Endothelial cell of umbilical vein (primary cell): ENCODE measurements around the gene DMRTB1. TPM values are rescaled to one million over a fixed set of nuclear protein-coding genes. Genes with fewer than 3 reads are reported as not detected.

ENCODE experiments used
- BruUV-seq: library from RNA; stranded (reverse); fragments of 400-500 nt; replicated peaks from 2 replicates; lab custom pipeline; 2021; lab: Mats Ljungman, UMichigan
- CTCF ChIA-PET: fragments of 300-600, 350-600 bp; sonication (Branson Sonifier 250); formaldehyde crosslinking; loops from one replicate; lab custom pipeline; 2021; ENCODE audit warnings: antibody characterized with exemption, inconsistent platforms; lab: Charles Lee
- POLR2A ChIA-PET: fragments of 300-600, 350-600 bp; sonication (Branson Sonifier 250); formaldehyde crosslinking; loops from one replicate; lab custom pipeline; 2021; ENCODE audit warnings: antibody characterized with exemption, inconsistent platforms; lab: Charles Lee
- DNase-seq: peaks from one replicate; pipeline ENCODE4 v3.0.0-alpha.2; 2011; ENCODE audit warnings: low read depth, low spot score
- FAIRE-seq: peaks from 2 replicates; lab custom pipeline; 2011; peaks lifted over from hg19 to GRCh38; lab: Jason Lieb, UNC
- H2AFZ ChIP-seq: 2 replicates; pipeline ENCODE4 v1.6.0; 2012; ENCODE audit warnings: low read depth, low read length, control low read depth, inconsistent platforms
- H3K27ac ChIP-seq: 2 replicates; pipeline ENCODE4 v1.5.1; 2011; ENCODE audit warnings: low read depth, mild to moderate bottlenecking, control low read depth, low read length, moderate library complexity; ENCODE audit not compliant: insufficient read depth
- H3K27me3 ChIP-seq, 2 experiments: 2 replicates each; pipeline versions ENCODE4 v1.6.0 to v1.6.1; 2011; ENCODE audit warnings: low read length in 2 of 2, mixed read lengths in 1 of 2; ENCODE audit not compliant: control insufficient read depth in 2 of 2, insufficient read depth in 2 of 2
- H3K36me3 ChIP-seq, 2 experiments: 2 replicates in 1 of 2; 3 replicates in 1 of 2; pipeline ENCODE4 v1.5.1; 2011; ENCODE audit warnings: low read length in 2 of 2, mild to moderate bottlenecking in 1 of 2, moderate library complexity in 1 of 2; ENCODE audit not compliant: control insufficient read depth in 2 of 2, insufficient read depth in 2 of 2; ENCODE audit errors: extremely low read depth in 1 of 2
- H3K4me1 ChIP-seq: 3 replicates; pipeline ENCODE4 v1.5.1; 2011; ENCODE audit warnings: mild to moderate bottlenecking, low read length; ENCODE audit not compliant: control insufficient read depth, insufficient read depth; ENCODE audit errors: extremely low read depth
- H3K4me2 ChIP-seq: 2 replicates; pipeline ENCODE4 v1.6.1; 2011; ENCODE audit warnings: low read length, control low read depth, mixed read lengths; ENCODE audit not compliant: insufficient read depth
- H3K4me3 ChIP-seq, 3 experiments: fragments of 200-600 bp in 1 of 3; sonication (generic), shearing (Covaris generic) in 1 of 3; replicated peaks in 1 of 3; 2 replicates each; pipeline ENCODE4 v1.5.1; 2011 to 2016; ENCODE audit warnings: control low read depth in 3 of 3, low read length in 3 of 3, mild to moderate bottlenecking in 2 of 3, inconsistent platforms in 1 of 3, low read depth in 1 of 3, moderate library complexity in 1 of 3; ENCODE audit not compliant: insufficient read depth in 1 of 3
- H3K79me2 ChIP-seq: 2 replicates; pipeline ENCODE4 v1.6.0; 2012; ENCODE audit warnings: low read length, inconsistent platforms; ENCODE audit not compliant: control insufficient read depth, insufficient read depth
- H3K9ac ChIP-seq: replicated peaks from 2 replicates; pipeline ENCODE3; 2011; ENCODE audit warnings: low read length, control low read depth; ENCODE audit not compliant: insufficient read depth; ENCODE audit errors: extremely low read depth
- H3K9me1 ChIP-seq: replicated peaks from 3 replicates; pipeline ENCODE4 v1.6.0; 2011; ENCODE audit warnings: mild to moderate bottlenecking, low read length; ENCODE audit not compliant: control insufficient read depth, insufficient read depth; ENCODE audit errors: extremely low read depth
- H3K9me3 ChIP-seq: replicated peaks from 2 replicates; pipeline ENCODE4 v1.5.1; 2012; ENCODE audit warnings: low read length, inconsistent platforms; ENCODE audit not compliant: control insufficient read depth, insufficient read depth
- H4K20me1 ChIP-seq: replicated peaks from 2 replicates; pipeline ENCODE3; 2011; ENCODE audit warnings: mild to moderate bottlenecking, low read length; ENCODE audit not compliant: control insufficient read depth, insufficient read depth; ENCODE audit errors: extremely low read depth
- EZH2 ChIP-seq: IDR thresholded peaks from 2 replicates; pipeline ENCODE4 v1.6.1; 2012; ENCODE audit warnings: borderline replicate concordance, low read depth, mild to moderate bottlenecking, moderate library complexity, low read length, inconsistent platforms; ENCODE audit not compliant: severe bottlenecking
- FOS ChIP-seq: IDR thresholded peaks from 2 replicates; pipeline ENCODE4 v1.6.1; 2011; ENCODE audit warnings: mild to moderate bottlenecking, low read length, moderate library complexity, borderline replicate concordance; ENCODE audit not compliant: insufficient read depth
- GATA2 ChIP-seq: IDR thresholded peaks from 2 replicates; pipeline ENCODE4 v1.7.0; 2011; ENCODE audit warnings: low read depth, mild to moderate bottlenecking, moderate library complexity, mixed read lengths, low read length; ENCODE audit not compliant: insufficient read length, insufficient read depth
- JUN ChIP-seq: IDR thresholded peaks from 2 replicates; pipeline ENCODE4 v1.6.1; 2011; ENCODE audit warnings: borderline replicate concordance, low read depth; ENCODE audit not compliant: insufficient read length, insufficient read depth
- POLR2A ChIP-seq: IDR thresholded peaks from 2 replicates; pipeline ENCODE4 v1.6.1; 2012; ENCODE audit warnings: low read depth, mild to moderate bottlenecking, control low read depth, low read length
- dilution Hi-C: fragments of 300-500 bp; cut with MboI; formaldehyde crosslinking; loops from one replicate; pipeline ENCODE4 v1.15.0; 2019; ENCODE audit warnings: low sequenced_read_pairs; ENCODE audit not compliant: extremely low pct_ligation_motif_present
- intact Hi-C: fragments of 100-400 bp; cut with micrococcal nuclease; formaldehyde crosslinking; loops from one replicate; pipeline ENCODE4 v1.10.0; 2022
- polyA plus RNA-seq, 4 experiments: library from polyadenylated mRNA; depleted of rRNA in 3 of 4; stranded (reverse) in 3 of 4; unstranded in 1 of 4; fragments of >200 nt; gene quantifications; 2 replicates each; pipeline versions ENCODE4 v1.2.1 to v1.2.3, GENCODE V29; 2011 to 2012; ENCODE audit warnings: missing spikeins in 1 of 4
- total RNA-seq: library from RNA; stranded (reverse); gene quantifications from 2 replicates; pipeline ENCODE4 v1.2.3, GENCODE V29; 2021
- TF ChIP-seq, protein P1 (sequence below), 2 donors: IDR thresholded peaks; 1 replicate in 1 of 2; 2 replicates in 1 of 2; pipeline ENCODE4 v1.5.1; 2011; ENCODE audit warnings: low read length in 2 of 2, mild to moderate bottlenecking in 2 of 2, moderate library complexity in 2 of 2, control low read depth in 1 of 2, inconsistent platforms in 1 of 2, low read depth in 1 of 2; ENCODE audit not compliant: insufficient read depth in 1 of 2; ENCODE audit errors: extremely low read depth in 1 of 2

The DMRTB1 gene
- total and polyA plus RNA-seq, 2 donors (not counting 3 experiments of a cell fraction or from before 2014, with no cell fraction given) = not detected

DNA sequence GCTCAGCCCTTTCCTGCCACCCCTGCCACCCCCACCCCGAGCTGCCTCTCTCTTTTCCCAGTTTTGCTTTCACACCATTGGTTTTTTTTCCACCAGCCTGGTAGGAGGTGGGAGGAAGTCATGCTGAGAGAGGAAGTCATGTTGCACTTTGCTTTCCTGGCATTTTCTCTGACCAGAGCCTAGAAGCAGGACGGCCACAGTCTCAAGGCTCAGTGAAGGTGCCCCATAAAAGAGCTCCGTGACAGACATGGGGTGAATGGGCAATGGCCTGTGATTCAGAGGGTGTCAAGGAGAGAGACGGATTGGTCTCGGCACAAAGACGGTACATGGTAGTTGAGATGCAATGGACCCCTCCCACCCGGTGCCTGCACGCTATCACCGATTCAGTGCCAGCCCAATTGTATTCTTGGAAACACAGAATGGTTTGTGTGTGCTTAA, 42.1 kb upstream of the DMRTB1 start:
- dilution Hi-C loops (no loop called here), intact Hi-C loops (no loop called here)
- CTCF ChIA-PET = no interaction called here
- no peak overlapping the region for H2AFZ ChIP-seq
- H3K9ac ChIP-seq = no peak overlapping the region
- no peaks in the 10 kb centered on the region for H3K4me1 ChIP-seq
- H3K9me3 ChIP-seq = no peaks in the 10 kb centered on the region
- no peaks in the 10 kb centered on the region for H3K79me2 ChIP-seq
- no peak overlapping the region for H3K27ac ChIP-seq
- no peak for DNase-seq
- POLR2A ChIA-PET = interaction anchor here (0.6 kb wide), 1 partner anchor 36 kb away, joined by 10 read pairs; no protein-coding TSS in a partner anchor
- no peak overlapping the region for H3K4me3 ChIP-seq
- TF ChIP-seq JUN (no peak), POLR2A (no peak)
- peaks cover 17 to 43% of the 10 kb centered on the region in 2 experiments for H3K27me3 ChIP-seq
- no peak for FAIRE-seq
- no TSS peak for BruUV-seq
- H3K36me3 ChIP-seq = no peaks in the 10 kb centered on the region
- no peaks in the 10 kb centered on the region for H3K9me1 ChIP-seq
- no peak overlapping the region for H3K4me2 ChIP-seq
- H4K20me1 ChIP-seq = no peaks in the 10 kb centered on the region

DNA sequence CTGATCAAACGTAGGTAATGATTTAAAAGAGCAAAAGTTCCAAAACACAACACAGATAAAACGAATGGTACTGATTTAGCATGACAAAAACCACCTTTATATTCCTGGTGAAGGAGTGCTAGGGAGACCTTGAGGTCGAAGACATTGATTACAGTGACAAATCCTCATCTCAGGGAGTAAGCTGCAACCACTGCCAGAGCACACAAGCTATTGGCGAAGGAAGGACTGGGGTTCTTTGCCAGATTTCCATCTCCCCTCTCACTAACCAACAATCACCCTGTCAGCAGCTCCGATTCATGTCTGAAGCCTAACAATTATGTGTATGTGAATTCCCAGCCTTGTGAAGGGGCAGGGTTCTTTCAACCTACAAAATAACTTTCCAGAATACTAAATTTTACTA, 40.2 kb upstream of the DMRTB1 start:
- H3K79me2 ChIP-seq = no peaks in the 10 kb centered on the region
- no peak overlapping the region for H3K9ac ChIP-seq
- intact Hi-C loops (no loop called here), dilution Hi-C loops (no loop called here)
- FAIRE-seq (no peak), DNase-seq (no peak)
- H3K4me3 ChIP-seq = no peak overlapping the region
- H3K36me3 ChIP-seq = no peaks in the 10 kb centered on the region
- H3K9me1 ChIP-seq = no peaks in the 10 kb centered on the region
- H4K20me1 ChIP-seq = no peaks in the 10 kb centered on the region
- H3K4me2 ChIP-seq = no peak overlapping the region
- peaks cover 17 to 46% of the 10 kb centered on the region in 2 experiments for H3K27me3 ChIP-seq
- no peak overlapping the region for H3K27ac ChIP-seq
- POLR2A ChIA-PET = no interaction called here
- H3K9me3 ChIP-seq = no peaks in the 10 kb centered on the region
- H3K4me1 ChIP-seq = no peaks in the 10 kb centered on the region
- no peak overlapping the region for H2AFZ ChIP-seq
- no TSS peak for BruUV-seq
- CTCF ChIA-PET = no interaction called here
- TF ChIP-seq FOS = no peak
- no peak for TF ChIP-seq GATA2
- no peak for TF ChIP-seq POLR2A
- TF ChIP-seq EZH2 = no peak
- TF ChIP-seq, protein P1, sequence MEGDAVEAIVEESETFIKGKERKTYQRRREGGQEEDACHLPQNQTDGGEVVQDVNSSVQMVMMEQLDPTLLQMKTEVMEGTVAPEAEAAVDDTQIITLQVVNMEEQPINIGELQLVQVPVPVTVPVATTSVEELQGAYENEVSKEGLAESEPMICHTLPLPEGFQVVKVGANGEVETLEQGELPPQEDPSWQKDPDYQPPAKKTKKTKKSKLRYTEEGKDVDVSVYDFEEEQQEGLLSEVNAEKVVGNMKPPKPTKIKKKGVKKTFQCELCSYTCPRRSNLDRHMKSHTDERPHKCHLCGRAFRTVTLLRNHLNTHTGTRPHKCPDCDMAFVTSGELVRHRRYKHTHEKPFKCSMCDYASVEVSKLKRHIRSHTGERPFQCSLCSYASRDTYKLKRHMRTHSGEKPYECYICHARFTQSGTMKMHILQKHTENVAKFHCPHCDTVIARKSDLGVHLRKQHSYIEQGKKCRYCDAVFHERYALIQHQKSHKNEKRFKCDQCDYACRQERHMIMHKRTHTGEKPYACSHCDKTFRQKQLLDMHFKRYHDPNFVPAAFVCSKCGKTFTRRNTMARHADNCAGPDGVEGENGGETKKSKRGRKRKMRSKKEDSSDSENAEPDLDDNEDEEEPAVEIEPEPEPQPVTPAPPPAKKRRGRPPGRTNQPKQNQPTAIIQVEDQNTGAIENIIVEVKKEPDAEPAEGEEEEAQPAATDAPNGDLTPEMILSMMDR (IDR thresholded peaks at IDR 0.05; ENCODE audit: extremely low read depth in 1 of 2, insufficient read depth in 1 of 2, low read depth in 1 of 2, low read length in 2 of 2) = no peak
